Right kidney (tissue), 9 donors: ENCODE results near the gene ACTG1.
A peak's percentile ranks its signal among the peaks of the same experiment; 100 is the strongest.

ENCODE experiments used
- DNase-seq: peaks from one replicate; pipeline ENCODE4 v3.0.0-alpha.2; 2016
- long read RNA-seq, 8 donors: transcript quantifications; one replicate each; lab custom pipeline, GENCODE V29; 2026

The ACTG1 gene
- long read RNA-seq, donor 1, transcript ACTG1-212 (4 exons, 1,698 nt) = minor isoform, 120 of 2,332 reads
- long read RNA-seq, donor 1, transcript ACTG1-206 (6 exons, 1,919 nt) = major isoform, 575 of 2,332 reads
- long read RNA-seq, donor 1, transcript ACTG1-210 (5 exons, 2,256 nt) = minor isoform, 100 of 2,332 reads
- long read RNA-seq, donor 1, transcript ACTG1-214 (7 exons, 1,720 nt) = minor isoform, 254 of 2,332 reads
- long read RNA-seq, donor 1, partial matches to known transcripts = 1,147 of 2,332 reads
- long read RNA-seq, donor 1, other reads (novel, unspliced or antisense) = 31 of 2,332 reads
- long read RNA-seq, donor 2, transcript ACTG1-214 (7 exons, 1,720 nt) = minor isoform, 113 of 1,868 reads
- long read RNA-seq, donor 2, transcript ACTG1-207 (3 exons, 1,678 nt) = minor isoform, 113 of 1,868 reads
- long read RNA-seq, donor 2, transcript ACTG1-212 (4 exons, 1,698 nt) = minor isoform, 127 of 1,868 reads
- long read RNA-seq, donor 2, transcript ACTG1-206 (6 exons, 1,919 nt) = major isoform, 352 of 1,868 reads
- long read RNA-seq, donor 2, partial matches to known transcripts = 1,078 of 1,868 reads
- long read RNA-seq, donor 2, other reads (novel, unspliced or antisense) = 17 of 1,868 reads
- long read RNA-seq, donor 3, transcript ACTG1-214 (7 exons, 1,720 nt) = minor isoform, 111 of 1,569 reads
- long read RNA-seq, donor 3, transcript ACTG1-212 (4 exons, 1,698 nt) = minor isoform, 108 of 1,569 reads
- long read RNA-seq, donor 3, transcript ACTG1-210 (5 exons, 2,256 nt) = minor isoform, 80 of 1,569 reads
- long read RNA-seq, donor 3, transcript ACTG1-206 (6 exons, 1,919 nt) = major isoform, 372 of 1,569 reads
- long read RNA-seq, donor 3, partial matches to known transcripts = 806 of 1,569 reads
- long read RNA-seq, donor 3, other reads (novel, unspliced or antisense) = 10 of 1,569 reads
- long read RNA-seq, donor 4, transcript ACTG1-214 (7 exons, 1,720 nt) = minor isoform, 153 of 3,110 reads
- long read RNA-seq, donor 4, transcript ACTG1-206 (6 exons, 1,919 nt) = major isoform, 635 of 3,110 reads
- long read RNA-seq, donor 4, transcript ACTG1-212 (4 exons, 1,698 nt) = minor isoform, 173 of 3,110 reads
- long read RNA-seq, donor 4, transcript ACTG1-210 (5 exons, 2,256 nt) = minor isoform, 165 of 3,110 reads
- long read RNA-seq, donor 4, partial matches to known transcripts = 1,798 of 3,110 reads
- long read RNA-seq, donor 4, other reads (novel, unspliced or antisense) = 48 of 3,110 reads
- long read RNA-seq, donor 5, transcript ACTG1-214 (7 exons, 1,720 nt) = minor isoform, 202 of 2,664 reads
- long read RNA-seq, donor 5, transcript ACTG1-210 (5 exons, 2,256 nt) = minor isoform, 198 of 2,664 reads
- long read RNA-seq, donor 5, transcript ACTG1-206 (6 exons, 1,919 nt) = major isoform, 1,039 of 2,664 reads
- long read RNA-seq, donor 5, transcript ACTG1-212 (4 exons, 1,698 nt) = minor isoform, 117 of 2,664 reads
- long read RNA-seq, donor 5, partial matches to known transcripts = 982 of 2,664 reads
- long read RNA-seq, donor 5, other reads (novel, unspliced or antisense) = 43 of 2,664 reads
- long read RNA-seq, donor 6, transcript ACTG1-214 (7 exons, 1,720 nt) = minor isoform, 165 of 2,617 reads
- long read RNA-seq, donor 6, transcript ACTG1-206 (6 exons, 1,919 nt) = major isoform, 434 of 2,617 reads
- long read RNA-seq, donor 6, transcript ACTG1-207 (3 exons, 1,678 nt) = minor isoform, 178 of 2,617 reads
- long read RNA-seq, donor 6, transcript ACTG1-212 (4 exons, 1,698 nt) = minor isoform, 186 of 2,617 reads
- long read RNA-seq, donor 6, partial matches to known transcripts = 1,544 of 2,617 reads
- long read RNA-seq, donor 6, other reads (novel, unspliced or antisense) = 36 of 2,617 reads
- long read RNA-seq, donor 7 = 0 reads
- long read RNA-seq, donor 8, transcript ACTG1-206 (6 exons, 1,919 nt) = major isoform, 506 of 2,206 reads
- long read RNA-seq, donor 8, transcript ACTG1-214 (7 exons, 1,720 nt) = minor isoform, 284 of 2,206 reads
- long read RNA-seq, donor 8, transcript ACTG1-212 (4 exons, 1,698 nt) = minor isoform, 139 of 2,206 reads
- long read RNA-seq, donor 8, transcript ACTG1-207 (3 exons, 1,678 nt) = minor isoform, 97 of 2,206 reads
- long read RNA-seq, donor 8, partial matches to known transcripts = 1,063 of 2,206 reads
- long read RNA-seq, donor 8, other reads (novel, unspliced or antisense) = 25 of 2,206 reads

- DNase-seq = peak; percentile 83
Observed at GRCh38 chr17:81512562-81513371, at the start of gene ACTG1. Gene ACTG1, minus strand, starts transcription at chr17:81512799. Its CDS starts 445 bp downstream, at chr17:81512354.

GRCh38 chr17:81561494-81561885 lies 48.9 kb upstream of the ACTG1 start:
- DNase-seq = no peak

GRCh38 chr17:81558941-81559806 lies 46.6 kb upstream of the ACTG1 start:
- DNase-seq = no peak

- no peak for DNase-seq
Observed at GRCh38 chr17:81558115-81558468, 45.5 kb upstream of the ACTG1 start.

GRCh38 chr17:81557276-81558114 lies 44.9 kb upstream of the ACTG1 start:
- DNase-seq = no peak

- no peak for DNase-seq
Observed at GRCh38 chr17:81556863-81557262, 44.3 kb upstream of the ACTG1 start.

- no peak for DNase-seq
Observed at GRCh38 chr17:81556175-81556691, 43.6 kb upstream of the ACTG1 start.

- peak; percentile 39 for DNase-seq
Observed at GRCh38 chr17:81553616-81554181, 41.1 kb upstream of the ACTG1 start.

- DNase-seq = peak; percentile 78
Observed at GRCh38 chr17:81553018-81553615, 40.5 kb upstream of the ACTG1 start.

- peak; percentile 95 for DNase-seq
Observed at GRCh38 chr17:81552244-81553017, 39.8 kb upstream of the ACTG1 start, which contains the start of gene FAAP100. Gene FAAP100, minus strand, starts transcription at chr17:81552353. Its CDS starts 23 bp downstream, at chr17:81552330.

GRCh38 chr17:81551458-81552243 lies 39.1 kb upstream of the ACTG1 start:
- DNase-seq = peak; percentile 63

GRCh38 chr17:81550830-81551457 lies 38.3 kb upstream of the ACTG1 start:
- no peak for DNase-seq

GRCh38 chr17:81550285-81550684 lies 37.7 kb upstream of the ACTG1 start:
- DNase-seq = no peak

- DNase-seq = no peak
Observed at GRCh38 chr17:81549826-81550225, 37.2 kb upstream of the ACTG1 start.
